Measurements from ENCODE around the gene OR1L1.

Gene OR1L1

DNA sequence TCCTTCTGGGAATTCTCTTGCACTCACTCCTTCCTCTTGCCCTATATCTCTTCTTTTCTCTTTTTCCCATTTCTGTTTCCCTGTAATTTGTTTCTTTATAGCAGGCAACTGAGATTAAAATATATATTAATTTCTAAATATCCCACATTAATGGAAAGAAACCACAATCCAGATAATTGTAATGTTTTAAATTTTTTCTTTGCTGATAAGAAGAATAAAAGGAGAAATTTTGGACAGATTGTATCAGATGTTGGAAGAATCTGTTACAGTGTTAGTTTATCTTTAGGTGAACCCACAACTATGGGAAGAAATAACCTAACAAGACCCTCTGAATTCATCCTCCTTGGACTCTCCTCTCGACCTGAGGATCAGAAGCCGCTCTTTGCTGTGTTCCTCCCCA, at the start of gene OR1L1:
Gene OR1L1 (plus strand): TSS at position 301 of the 400 bp plus-strand sequence. CDS start 0 bp downstream, at position 301.
- in situ Hi-C loops (cut with MboI; ENCODE audit: low pct_unique_long_range_greater_than_20kb, low sequenced_read_pairs), result no loop called here

DNA sequence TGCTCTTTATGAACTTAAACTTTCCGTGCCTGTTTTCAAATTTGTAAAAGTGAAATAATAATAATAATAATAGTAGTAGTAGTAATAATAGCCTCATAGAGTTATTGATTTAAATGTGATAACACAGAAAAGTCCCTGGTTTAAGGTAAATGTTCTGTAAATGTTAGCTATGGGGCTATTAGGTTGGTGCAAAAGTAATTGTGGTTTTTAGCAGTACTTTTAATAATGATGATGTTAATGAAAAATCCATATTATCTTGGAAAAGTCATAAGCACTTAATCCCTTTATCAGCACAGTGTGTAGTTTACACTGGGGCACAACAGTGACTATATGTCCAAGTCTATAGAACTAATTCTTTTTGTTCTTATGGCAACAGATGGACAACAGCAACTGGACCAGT, 47.2 kb upstream of the OR1L1 start, which contains the start of gene OR1Q1:
Gene OR1Q1 (plus strand): TSS at position 377 of the 400 bp plus-strand sequence. CDS start 0 bp downstream, at position 377.
- in situ Hi-C loops (cut with MboI; ENCODE audit: low pct_unique_long_range_greater_than_20kb, low sequenced_read_pairs), result no loop called here

More for the DNA sequence above, at the start of gene OR1L1:
- no peak for DNase-seq

DNA sequence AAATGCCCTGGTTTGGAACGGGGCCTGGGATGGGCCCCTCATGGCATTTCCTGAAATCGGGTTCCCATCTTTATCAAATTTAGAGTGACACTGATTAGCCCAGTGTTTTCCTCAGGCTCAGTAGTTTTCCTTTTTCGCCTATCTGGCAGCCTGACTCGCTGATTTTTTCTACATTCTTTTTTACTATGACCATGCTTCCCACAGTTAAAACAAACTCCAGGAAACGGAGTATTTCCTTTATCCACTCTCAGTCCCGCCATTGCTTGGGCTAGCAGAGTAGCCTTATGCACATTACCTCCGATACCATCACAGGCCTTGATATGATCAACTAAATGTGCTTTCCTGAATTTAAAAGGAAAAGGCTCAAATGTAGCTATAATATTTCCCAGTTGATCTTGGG, 41.5 kb upstream of the OR1L1 start:
- in situ Hi-C loops (cut with MboI; ENCODE audit: low pct_unique_long_range_greater_than_20kb, low sequenced_read_pairs), result no loop called here
- DNase-seq, result no peak

More for the DNA sequence above, 47.2 kb upstream of the OR1L1 start, which contains the start of gene OR1Q1:
- DNase-seq, result no peak

GRCh38 chr9:122642226-122642625, 19.3 kb upstream of the OR1L1 start:
- peak; percentile 3 for DNase-seq
- in situ Hi-C loops (cut with MboI; ENCODE audit: low pct_unique_long_range_greater_than_20kb, low sequenced_read_pairs), result no loop called here

- in situ Hi-C loops (cut with MboI; ENCODE audit: low pct_unique_long_range_greater_than_20kb, low sequenced_read_pairs), result no loop called here
- no peak for DNase-seq
Observed at GRCh38 chr9:122656378-122656777, 5.1 kb upstream of the OR1L1 start.

DNA sequence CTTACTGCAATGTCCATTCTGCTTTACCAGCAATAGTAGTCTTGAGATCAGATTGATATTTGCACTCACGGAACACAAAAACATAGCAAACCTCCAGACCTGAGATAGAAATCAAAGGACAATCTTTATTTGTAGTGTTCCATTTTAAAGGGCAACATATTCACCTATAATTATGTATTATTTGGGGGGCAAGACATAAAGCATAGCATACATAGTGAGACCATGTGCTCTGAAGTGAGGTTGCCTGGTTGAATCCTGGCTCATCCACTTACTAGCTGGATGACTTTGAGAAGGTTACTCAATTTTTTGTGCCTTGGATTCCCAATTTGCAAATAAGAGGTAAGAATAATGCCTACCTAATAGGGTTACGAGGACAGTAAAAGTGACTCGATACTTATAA, 4.0 kb upstream of the OR1L1 start, which contains the start of gene OR1B1:
Gene OR1B1 (minus strand): TSS at position 101 of the 400 bp plus-strand sequence.
- in situ Hi-C loops (cut with MboI; ENCODE audit: low pct_unique_long_range_greater_than_20kb, low sequenced_read_pairs), result no loop called here
- DNase-seq, result no peak

GRCh38 chr9:122672481-122672880, 11.0 kb downstream of the OR1L1 start:
- no peak for DNase-seq
- in situ Hi-C loops (cut with MboI; ENCODE audit: low pct_unique_long_range_greater_than_20kb, low sequenced_read_pairs), result no loop called here

DNA sequence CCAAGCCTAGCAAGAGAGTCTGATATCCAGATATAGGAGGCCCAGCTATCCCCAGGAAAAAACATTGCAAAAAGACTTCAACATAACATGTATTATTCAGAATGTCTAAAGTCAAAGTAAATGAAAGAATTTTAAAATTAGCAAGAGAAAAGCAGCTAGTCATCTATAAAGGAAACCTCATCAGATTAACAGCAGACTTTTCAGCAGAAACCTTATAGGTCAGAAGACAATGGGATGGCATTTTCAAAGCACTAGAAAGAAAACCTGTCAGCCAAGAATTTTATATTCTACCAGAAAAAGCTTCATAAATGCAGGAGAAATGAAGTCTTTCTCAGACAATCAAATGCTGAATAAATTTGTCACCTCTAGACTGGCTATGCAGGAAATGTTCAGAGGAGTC, 23.3 kb downstream of the OR1L1 start:
- DNase-seq, result no peak

GRCh38 chr9:122695696-122696095, 34.2 kb downstream of the OR1L1 start:
- no peak for DNase-seq
- in situ Hi-C loops (cut with MboI; ENCODE audit: low pct_unique_long_range_greater_than_20kb, low sequenced_read_pairs), result no loop called here

More for the DNA sequence above, 23.3 kb downstream of the OR1L1 start:
- in situ Hi-C loops (cut with MboI; ENCODE audit: low pct_unique_long_range_greater_than_20kb, low sequenced_read_pairs), result no loop called here

Measured in KBM-7 (cell line).